ENCODE data around the gene HOXB6. TPM values are rescaled to one million over a fixed set of nuclear protein-coding genes. Genes with fewer than 3 reads are reported as not detected.

The HOXB6 gene
- polyA plus RNA-seq, 1 experiment: not detected

DNA sequence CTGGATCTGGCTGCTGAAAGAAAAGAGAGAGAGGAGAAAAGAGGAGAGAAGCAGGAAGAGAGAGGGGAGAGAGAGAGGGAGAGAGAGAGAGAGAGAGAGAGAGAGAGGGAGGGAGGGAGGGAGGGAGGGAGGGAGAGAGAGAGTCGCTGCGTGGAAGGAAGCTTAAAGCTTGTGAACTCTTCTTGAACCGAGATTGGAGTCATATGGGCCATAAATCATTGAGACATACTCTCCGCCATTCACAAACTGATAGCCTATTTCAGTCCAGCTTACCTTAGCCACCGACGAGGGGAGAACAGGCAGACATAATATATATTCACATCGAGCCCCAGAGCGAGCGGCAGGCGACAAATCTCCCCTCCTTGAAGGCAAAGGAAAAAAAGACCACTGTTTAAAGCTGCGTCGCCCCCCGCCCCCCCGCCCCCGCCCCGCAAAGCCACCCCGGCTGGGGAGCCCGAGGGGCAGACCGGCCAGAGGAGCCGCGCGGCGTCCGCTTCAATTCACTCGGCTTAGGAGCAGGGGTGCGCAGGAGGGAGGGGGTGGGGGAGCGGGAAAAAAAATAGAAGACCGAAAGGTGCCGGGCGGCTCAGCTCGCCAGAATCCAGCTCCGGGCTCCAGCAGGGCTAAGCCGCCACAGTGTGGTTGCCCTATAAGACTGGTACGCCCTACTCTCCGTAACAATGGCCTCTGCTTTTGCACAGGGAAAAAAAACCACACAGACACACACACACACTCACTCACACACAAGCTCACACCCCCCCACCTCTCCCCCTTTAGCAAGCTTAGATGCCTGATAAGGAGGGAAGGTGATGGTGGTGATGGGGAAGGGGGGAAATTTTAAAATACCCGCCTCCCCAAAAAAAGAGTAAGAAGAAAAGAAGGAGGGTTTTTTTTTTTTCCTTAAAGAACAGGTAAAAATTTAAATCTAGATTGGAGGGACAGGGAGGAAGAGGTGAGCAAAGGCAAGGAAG, 49.2 kb downstream of the HOXB6 start:
- TF ChIP-seq, protein P1, sequence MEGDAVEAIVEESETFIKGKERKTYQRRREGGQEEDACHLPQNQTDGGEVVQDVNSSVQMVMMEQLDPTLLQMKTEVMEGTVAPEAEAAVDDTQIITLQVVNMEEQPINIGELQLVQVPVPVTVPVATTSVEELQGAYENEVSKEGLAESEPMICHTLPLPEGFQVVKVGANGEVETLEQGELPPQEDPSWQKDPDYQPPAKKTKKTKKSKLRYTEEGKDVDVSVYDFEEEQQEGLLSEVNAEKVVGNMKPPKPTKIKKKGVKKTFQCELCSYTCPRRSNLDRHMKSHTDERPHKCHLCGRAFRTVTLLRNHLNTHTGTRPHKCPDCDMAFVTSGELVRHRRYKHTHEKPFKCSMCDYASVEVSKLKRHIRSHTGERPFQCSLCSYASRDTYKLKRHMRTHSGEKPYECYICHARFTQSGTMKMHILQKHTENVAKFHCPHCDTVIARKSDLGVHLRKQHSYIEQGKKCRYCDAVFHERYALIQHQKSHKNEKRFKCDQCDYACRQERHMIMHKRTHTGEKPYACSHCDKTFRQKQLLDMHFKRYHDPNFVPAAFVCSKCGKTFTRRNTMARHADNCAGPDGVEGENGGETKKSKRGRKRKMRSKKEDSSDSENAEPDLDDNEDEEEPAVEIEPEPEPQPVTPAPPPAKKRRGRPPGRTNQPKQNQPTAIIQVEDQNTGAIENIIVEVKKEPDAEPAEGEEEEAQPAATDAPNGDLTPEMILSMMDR (IDR thresholded peaks at IDR 0.05; ENCODE audit: insufficient read depth, low read depth, low read length): no peak
- no peak overlapping the region for H3K4me3 ChIP-seq (ENCODE audit: low read depth, low read length)
- no peaks in the 10 kb centered on the region for H3K36me3 ChIP-seq (ENCODE audit: control insufficient read depth, insufficient read depth, low read length)
- DNase-seq (ENCODE audit: low read depth): no peak
- H3K27me3 ChIP-seq (ENCODE audit: control insufficient read depth, insufficient read depth, low read length): peaks cover 37% of the 10 kb centered on the region
- ChIA-PET POLR2A (interaction anchor here (0.6 kb wide), 1 partner anchor 81 kb away, joined by 4 read pairs; no protein-coding TSS in a partner anchor), CTCF (interaction anchor here (0.6 kb wide), 1 partner anchor 63 kb away, joined by 3 read pairs; no protein-coding TSS in a partner anchor)

DNA sequence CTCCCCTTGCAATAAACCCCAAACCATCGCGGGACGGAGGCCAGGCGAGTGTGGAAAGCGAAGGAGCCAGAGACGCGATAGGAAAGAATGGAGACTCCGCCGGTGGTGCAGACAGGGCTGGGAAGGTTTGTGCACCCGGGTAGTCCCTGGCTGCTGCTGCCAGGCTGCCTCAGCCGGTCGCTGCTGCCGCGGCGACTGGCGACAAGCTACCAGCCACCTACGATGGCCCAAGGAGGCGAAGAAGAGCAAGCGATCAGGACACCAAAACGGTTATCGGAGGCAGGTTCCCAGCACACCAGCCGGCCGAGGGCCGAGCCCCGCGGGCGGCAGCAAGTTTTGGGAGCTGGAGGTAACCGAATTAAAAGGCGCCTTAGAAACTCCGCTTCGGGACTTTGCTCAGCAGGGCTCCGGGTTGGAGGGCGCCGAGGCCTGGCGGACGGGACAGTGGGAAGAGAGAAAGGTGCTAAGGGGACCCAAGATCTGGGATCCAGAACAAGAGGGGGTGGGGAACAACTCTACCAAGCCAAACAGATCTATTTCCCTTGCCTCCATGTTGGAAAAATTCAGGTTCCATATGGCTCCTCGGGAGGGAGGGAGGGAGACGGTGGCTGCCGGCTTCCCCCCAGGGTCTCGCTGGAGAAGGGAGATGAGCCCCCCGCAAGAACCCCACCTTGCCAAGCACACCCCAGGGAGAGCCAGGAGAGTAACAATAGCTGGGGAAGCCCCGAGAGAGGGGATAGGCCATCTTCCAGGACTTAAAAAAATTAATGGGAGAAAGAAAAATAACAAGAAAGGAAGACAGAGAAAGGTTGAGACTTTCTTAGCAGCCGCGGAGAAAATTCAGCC, 50.2 kb downstream of the HOXB6 start:
- H3K36me3 ChIP-seq (ENCODE audit: control insufficient read depth, insufficient read depth, low read length): no peaks in the 10 kb centered on the region
- TF ChIP-seq, protein P1 (IDR thresholded peaks at IDR 0.05; ENCODE audit: insufficient read depth, low read depth, low read length): no peak
- H3K4me3 ChIP-seq (ENCODE audit: low read depth, low read length): no peak overlapping the region
- H3K27me3 ChIP-seq (ENCODE audit: control insufficient read depth, insufficient read depth, low read length): peaks cover 34% of the 10 kb centered on the region
- POLR2A ChIA-PET: no interaction called here
- CTCF ChIA-PET: interaction anchor here (0.6 kb wide), 1 partner anchor 64 kb away, joined by 3 read pairs; no protein-coding TSS in a partner anchor
- DNase-seq (ENCODE audit: low read depth): no peak

DNA sequence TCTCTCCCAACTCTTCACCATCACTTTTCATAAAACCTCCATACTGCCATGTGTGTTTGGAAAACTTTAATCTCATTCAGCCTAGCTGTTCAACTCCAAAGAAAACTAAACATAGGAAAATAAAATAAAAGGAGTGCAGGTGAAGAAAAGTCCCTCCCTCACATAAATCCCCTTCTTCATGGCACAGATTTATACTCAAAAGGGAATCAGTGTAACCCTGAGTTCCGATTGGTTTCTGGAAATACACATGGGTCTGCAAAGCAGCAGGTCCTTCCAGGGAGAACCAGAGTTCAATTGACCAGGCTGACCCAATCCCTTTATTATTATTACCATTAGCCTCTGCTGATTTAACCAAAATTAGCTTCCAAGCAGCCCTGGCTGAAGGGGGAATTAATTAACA, 51.0 kb downstream of the HOXB6 start:
- TF ChIP-seq, protein P1 (IDR thresholded peaks at IDR 0.05; ENCODE audit: insufficient read depth, low read depth, low read length): no peak
- POLR2A ChIA-PET: no interaction called here
- CTCF ChIA-PET: interaction anchor here (0.6 kb wide), 2 partner anchors 15 to 68 kb away, joined by 3 read pairs; no protein-coding TSS in a partner anchor
- Histone ChIP-seq H3K4me3 (ENCODE audit: low read depth, low read length) (no peak overlapping the region), H3K36me3 (ENCODE audit: control insufficient read depth, insufficient read depth, low read length) (no peaks in the 10 kb centered on the region), H3K27me3 (ENCODE audit: control insufficient read depth, insufficient read depth, low read length) (peaks cover 32% of the 10 kb centered on the region)
- no peak for DNase-seq (ENCODE audit: low read depth)

DNA sequence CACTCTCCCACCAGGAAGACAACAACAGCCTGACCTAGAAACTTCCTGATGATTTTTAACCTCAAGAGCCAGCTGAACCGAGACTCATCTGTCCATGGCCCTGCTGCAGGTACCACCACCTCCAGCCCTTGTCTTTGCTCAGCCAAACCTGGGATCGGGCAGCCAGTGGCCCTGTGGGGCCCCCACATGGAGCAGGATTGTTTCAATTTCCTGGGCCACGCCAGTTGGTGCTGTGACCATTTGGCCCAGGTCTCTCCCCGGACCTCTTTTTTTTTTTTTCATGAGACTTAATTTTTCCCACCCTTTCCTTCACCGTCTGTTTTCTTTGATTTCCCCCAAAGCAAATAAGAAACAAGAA, 51.6 kb downstream of the HOXB6 start:
- Histone ChIP-seq H3K36me3 (ENCODE audit: control insufficient read depth, insufficient read depth, low read length) (no peaks in the 10 kb centered on the region), H3K4me3 (ENCODE audit: low read depth, low read length) (no peak overlapping the region), H3K27me3 (ENCODE audit: control insufficient read depth, insufficient read depth, low read length) (peaks cover 30% of the 10 kb centered on the region)
- ChIA-PET POLR2A (no interaction called here), CTCF (interaction anchor here (0.6 kb wide), 1 partner anchor 15 kb away, joined by 3 read pairs; no protein-coding TSS in a partner anchor)
- no peak for DNase-seq (ENCODE audit: low read depth)
- TF ChIP-seq, protein P1 (IDR thresholded peaks at IDR 0.05; ENCODE audit: insufficient read depth, low read depth, low read length): no peak

All from BJ (cell line).